Stimulated activated CD4-positive, alpha-beta T cell treated with anti-CD3 and anti-CD28 coated beads, Interleukin-12 subunit alpha, Interleukin-12 subunit beta, amount 100 ng/mL, for 4 hours (primary cell): ENCODE results near the gene LDLRAD1.
"Not testable (repeated sequence)": the region's sequence is repeated elsewhere in the genome, so short reads cannot be mapped to it uniquely, and the experiment has no call there.

Experiments used
- DNase-seq: peaks from one replicate; pipeline ENCODE4 v3.0.0-alpha.2; 2020

LDLRAD1 gene

DNA sequence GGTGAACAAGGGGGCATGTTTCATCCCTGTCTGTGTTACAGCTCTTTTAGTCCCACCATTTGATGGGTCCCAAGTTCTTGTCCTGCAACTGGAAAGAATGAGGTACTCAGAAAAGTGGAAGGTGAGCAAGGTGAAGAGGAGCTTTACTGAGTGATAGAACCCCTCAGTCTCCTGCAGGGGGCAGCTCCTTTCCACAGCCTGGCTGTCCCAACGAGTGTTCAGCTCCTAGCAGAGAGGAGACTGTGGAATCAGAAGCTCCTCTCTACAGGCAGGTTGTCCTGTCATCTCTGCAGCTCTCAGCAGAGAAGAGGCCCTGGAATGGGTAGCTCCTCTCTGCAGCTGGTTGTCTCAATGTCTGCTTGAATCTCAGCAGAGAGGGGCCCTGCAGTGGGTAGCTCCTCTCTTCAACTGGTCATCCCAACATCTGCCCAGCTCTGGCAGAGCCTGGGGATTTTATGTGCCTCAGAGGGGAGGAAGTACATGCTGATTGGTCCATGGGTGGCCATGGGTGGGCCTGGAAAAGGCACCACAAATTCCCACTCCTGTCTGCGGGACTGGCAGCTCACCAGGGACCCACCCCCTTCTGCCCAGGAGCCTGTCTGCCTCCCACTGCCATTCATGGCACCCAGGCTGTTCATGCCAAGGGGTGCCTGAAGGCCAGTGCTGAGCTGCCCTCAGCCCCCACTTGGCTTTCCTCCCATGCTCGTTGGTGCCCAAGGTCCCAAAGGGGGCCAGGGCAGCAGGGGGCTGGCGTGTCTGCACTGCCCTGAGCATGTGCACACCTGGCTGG lies 25.7 kb downstream of the LDLRAD1 start:
- no peak for DNase-seq

DNA sequence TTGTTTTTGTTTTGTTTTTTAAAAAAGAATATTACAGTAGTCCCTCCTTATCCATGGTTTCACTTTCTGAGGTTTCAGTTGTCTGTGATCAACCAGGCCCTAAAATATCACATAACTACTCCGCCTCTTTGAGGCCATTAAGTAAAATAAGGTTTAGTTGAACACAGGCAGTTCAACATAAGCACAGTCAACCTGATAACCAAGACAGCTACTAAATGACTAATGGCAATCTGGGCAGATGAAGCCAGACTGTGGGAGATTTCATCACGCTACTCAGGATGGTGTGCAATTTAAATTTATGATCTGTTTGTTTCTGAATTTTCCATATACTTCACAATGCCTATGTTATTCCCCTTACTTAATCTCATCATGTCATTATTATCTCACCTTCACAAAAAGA lies 30.1 kb downstream of the LDLRAD1 start:
- no peak for DNase-seq

DNA sequence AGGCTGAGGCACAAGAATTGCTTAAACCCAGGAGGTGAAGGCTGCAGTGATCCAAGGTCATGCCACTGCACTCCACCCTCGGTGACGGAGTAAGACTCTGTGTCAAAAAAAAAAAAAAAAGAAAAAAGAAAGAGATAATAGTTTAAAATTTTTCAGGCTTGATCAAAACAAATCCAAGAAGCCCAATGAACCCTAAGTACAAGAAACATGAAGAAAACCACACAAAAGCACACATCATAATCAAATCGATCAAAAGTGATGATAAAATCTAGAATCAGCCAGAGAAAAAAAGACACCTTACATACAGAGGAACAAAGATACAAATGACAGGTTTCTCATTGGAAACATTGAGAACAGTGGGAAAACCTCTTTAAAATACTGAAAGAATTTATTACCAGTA lies 31.5 kb downstream of the LDLRAD1 start:
- DNase-seq, result no peak

DNA sequence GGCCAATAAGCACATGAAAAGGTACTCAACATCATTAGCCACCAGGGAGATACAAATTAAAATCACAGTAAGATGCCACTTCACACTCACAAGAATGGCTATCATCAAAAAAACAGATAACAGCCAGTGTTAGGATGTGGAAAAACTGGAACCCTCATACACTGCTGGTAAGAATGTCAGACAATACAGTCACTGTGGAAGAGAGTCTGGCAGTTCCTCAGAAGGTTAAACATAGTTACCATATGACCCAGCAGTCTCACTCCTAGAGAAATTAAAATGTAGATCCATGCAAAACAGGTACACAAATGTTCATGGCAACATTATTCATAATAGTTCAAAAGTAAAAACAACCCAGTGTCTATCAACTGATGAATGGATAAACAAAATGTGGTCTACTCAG lies 33.3 kb downstream of the LDLRAD1 start:
- no peak for DNase-seq

- no peak for DNase-seq
Measured at GRCh38 chr1:53982763-53983104, 35.3 kb downstream of the LDLRAD1 start.

DNA sequence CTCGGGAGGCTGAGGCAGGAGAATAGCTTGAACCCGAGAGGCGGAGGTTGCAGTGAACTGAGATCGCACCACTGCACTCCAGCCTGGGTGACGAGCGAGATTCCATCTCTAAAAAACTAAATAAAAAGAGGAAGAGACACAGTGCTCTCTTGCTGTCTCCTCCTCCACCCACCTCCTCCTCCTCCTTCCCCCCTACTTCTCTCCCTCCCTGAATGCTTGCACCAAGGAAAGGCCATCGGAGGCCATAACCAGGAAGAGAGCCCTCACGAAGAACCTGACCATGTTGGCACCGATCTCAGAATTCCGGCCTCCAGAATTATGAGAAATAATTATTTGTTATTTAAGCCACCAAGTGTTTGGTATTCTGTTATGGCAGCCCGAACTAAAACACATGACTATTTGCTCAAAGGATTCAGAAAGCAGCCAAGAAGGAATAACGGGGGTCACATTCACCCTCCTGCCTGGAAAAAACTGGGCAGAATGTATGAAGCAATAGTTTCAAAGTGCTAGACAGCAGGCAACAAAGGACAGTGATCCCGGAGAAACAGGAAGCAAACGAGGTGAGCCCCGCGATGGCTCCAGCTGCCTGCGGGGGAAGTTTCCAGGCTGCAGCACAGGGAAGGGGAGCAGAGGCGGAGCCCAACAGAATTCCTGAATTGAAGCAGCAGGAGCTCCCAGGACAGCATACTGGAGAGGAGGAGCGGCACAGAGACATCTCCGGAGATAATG lies 35.8 kb downstream of the LDLRAD1 start:
- no peak for DNase-seq

DNA sequence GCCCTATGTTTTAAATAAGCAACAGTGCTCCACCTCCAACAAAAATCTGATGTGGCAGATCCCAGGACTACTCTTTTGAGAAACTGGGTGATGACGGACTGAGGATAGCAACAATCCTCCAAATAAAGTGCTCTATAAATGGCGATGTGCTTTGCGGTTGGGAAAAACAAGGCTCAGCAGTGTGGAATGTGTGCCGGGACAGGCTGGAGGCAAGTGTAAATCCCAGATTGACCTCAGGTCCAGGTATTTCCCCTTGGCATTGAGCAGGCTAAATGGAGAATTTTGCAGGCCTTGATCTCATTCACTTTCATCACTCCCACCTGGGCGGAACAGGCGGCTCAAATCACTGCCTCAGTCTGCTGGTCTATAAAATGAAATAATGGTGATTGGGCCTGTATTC lies 36.8 kb downstream of the LDLRAD1 start:
- DNase-seq, result no peak

- DNase-seq, result no peak
Measured at GRCh38 chr1:53979712-53980450, 38.1 kb downstream of the LDLRAD1 start.

DNA sequence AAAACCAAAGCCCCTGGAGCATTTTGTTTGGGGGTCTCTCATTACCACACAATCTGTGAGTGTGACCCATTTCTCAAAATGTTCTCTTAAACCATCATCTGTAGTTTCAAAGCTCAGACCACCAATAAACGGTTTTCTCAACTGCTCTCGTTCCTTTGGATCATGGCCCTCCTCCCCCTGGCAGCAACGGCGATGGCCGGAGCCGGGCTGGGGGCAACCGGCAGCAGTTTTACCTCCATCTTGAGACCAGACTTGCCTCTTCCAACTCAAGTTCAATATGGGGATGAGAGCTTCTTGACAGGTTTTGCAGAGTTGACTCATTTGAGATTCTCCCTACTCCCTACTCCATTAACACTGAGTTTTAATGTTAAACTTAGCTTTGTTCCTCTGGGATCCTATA lies 42.1 kb downstream of the LDLRAD1 start:
- no peak for DNase-seq

DNA sequence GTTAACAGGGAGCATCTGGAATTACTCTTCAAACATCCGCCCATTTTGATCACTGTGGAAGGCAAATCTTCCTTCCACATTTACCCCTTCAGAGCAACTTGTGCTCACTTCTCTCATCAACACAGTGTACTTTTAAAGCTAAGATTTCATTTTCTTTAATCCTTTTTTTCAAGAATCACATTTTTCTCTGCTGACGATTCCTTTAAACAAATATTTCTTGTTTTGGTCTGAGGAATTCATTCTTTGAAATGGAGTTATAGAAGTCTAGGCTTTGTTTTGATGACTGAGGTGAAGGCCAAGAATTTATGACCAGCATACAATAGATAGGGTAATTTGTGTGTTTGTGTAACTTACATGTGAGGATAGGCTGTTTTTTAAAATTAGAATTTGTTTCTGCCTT lies 46.3 kb downstream of the LDLRAD1 start:
- no peak for DNase-seq

GRCh38 chr1:53969323-53969722 lies 48.7 kb downstream of the LDLRAD1 start:
- not testable (repeated sequence) for DNase-seq

DNA sequence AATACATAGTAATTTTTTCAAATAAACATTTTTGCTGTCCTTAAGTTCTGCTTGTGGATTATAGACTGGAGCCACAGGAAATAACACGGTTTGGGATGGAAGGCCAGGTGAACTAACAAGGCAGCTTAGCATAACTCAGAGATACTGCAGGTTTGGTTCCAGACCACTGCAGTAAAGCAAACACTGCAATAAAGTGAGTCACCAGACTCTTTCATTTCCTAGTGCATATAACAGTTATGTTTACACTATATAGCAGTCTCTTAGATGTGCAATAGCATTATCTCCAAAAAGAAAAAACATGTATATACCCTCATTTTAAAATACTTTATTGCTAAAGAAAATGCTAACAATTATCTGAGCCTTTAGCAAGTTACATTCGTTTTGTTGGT lies 49.9 kb downstream of the LDLRAD1 start:
- no peak for DNase-seq

GRCh38 chr1:53967409-53968124 lies 50.4 kb downstream of the LDLRAD1 start:
- DNase-seq, result no peak

GRCh38 chr1:53966794-53967193 lies 51.2 kb downstream of the LDLRAD1 start:
- no peak for DNase-seq

DNA sequence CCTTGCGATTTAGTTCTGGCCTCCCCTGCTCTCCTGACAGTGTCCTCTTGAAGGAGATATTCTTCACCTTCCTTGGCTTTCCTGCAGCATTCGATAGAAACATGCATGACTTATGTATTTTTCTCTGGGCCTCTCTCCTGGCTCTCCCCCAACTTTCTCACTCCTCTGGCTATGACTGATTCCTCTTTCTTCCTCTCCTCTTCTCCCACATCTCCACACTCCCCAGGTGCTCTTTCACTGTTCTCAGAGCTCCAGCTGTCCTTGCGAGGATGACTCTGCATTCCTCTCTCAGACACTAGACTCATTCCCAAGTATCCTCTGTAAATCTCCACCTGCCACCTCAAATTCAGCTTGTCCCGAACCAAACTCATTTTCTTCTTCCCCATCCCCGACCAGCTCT lies 53.9 kb downstream of the LDLRAD1 start:
- DNase-seq, result no peak

- no peak for DNase-seq
Measured at GRCh38 chr1:53963460-53963859, 54.5 kb downstream of the LDLRAD1 start.

DNA sequence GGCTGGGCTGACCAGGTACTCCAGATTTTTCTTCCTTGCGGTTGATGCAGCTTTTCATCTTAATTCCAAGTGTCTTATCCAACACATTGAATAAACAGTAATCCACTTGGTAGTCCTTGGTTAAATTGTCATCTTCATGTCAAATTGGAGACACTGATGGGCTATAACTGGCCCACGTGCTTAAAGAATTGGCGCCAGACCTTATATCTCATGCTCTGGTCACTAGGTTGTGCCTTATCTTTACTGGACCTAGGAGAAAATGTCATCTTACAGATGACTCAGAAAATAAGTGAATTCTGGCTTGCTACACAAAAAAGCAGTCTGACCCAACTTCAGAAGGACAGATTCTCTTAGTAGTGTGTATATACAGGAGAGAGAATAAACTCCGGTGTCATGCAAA lies 55.6 kb downstream of the LDLRAD1 start:
- no peak for DNase-seq

DNA sequence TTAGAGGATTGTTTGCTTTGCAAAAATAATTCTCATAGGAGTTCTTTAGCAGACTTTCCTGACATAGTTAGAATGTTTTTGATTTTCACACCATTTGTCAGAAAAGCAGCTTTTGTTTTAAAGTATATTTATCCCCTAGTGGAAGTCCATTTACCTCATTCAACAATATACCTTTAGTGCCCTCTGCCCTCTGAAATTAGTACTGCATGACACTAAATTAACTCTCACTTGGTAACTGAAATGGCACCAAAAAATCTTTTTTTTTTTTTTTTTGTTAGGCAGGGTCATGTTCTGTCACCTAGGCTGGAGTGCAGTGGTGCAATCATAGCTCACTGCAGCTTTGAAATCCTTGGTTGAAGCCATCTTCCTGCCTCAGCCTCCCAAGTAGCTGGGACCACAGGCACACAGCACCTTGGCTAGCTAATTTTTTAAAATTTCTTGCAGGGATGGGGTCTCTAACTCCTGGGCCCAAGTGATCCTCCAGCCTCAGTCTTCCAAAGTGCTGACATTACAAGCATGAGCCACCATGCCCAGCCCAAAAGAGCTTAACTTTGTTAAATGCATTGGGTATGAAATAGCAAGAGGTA lies 58.2 kb downstream of the LDLRAD1 start:
- no peak for DNase-seq
